HepG2 (cell line): ENCODE measurements around the gene TMEM270.

Experiments used
- ATF1 ChIP-seq: IDR thresholded peaks from 2 replicates; pipeline ENCODE4 v1.6.1; 2016; ENCODE audit warnings: mild to moderate bottlenecking, control low read depth
- ATF3 ChIP-seq: sonication (generic); formaldehyde crosslinking; IDR thresholded peaks from 2 replicates; pipeline ENCODE4 v1.4.0; 2020; ENCODE audit warnings: missing genetic modification reagents
- ELK4 ChIP-seq: sonication (generic); formaldehyde crosslinking; IDR thresholded peaks from 2 replicates; pipeline ENCODE4 v1.9.0; 2021; ENCODE audit warnings: missing genetic modification reagents, borderline replicate concordance
- HOXD1 ChIP-seq: sonication (generic); formaldehyde crosslinking; IDR thresholded peaks from 2 replicates; pipeline ENCODE4 v1.5.0; 2020; ENCODE audit warnings: missing genetic modification reagents
- JUND ChIP-seq: sonication (generic); formaldehyde crosslinking; IDR thresholded peaks from 2 replicates; pipeline ENCODE4 v1.8.0; 2022; ENCODE audit warnings: mild to moderate bottlenecking, missing genetic modification reagents
- MAFK ChIP-seq, 2 experiments: IDR thresholded peaks in 1 of 2; conservative IDR thresholded peaks in 1 of 2; 2 replicates each; pipeline ENCODE4 v1.6.1; 2011; ENCODE audit warnings: improper control_type of control experiment in 2 of 2, low read length in 2 of 2
- PBX3 ChIP-seq: sonication (generic); formaldehyde crosslinking; IDR thresholded peaks from 2 replicates; pipeline ENCODE4 v1.8.1; 2023; ENCODE audit warnings: missing genetic modification reagents, inconsistent platforms, borderline replicate concordance
- SRF ChIP-seq: IDR thresholded peaks from 2 replicates; pipeline ENCODE4 v1.6.1; 2011; ENCODE audit warnings: mild to moderate bottlenecking, low read depth, low read length, moderate library complexity
- TBL1XR1 ChIP-seq: fragments of 150-350 bp; IDR thresholded peaks from 2 replicates; pipeline ENCODE4 v1.6.1; 2014; ENCODE audit warnings: borderline replicate concordance, low read length; ENCODE audit not compliant: partially characterized antibody
- ZBTB1 ChIP-seq: sonication (generic); formaldehyde crosslinking; IDR thresholded peaks from 2 replicates; pipeline ENCODE4 v1.4.0; 2020; ENCODE audit warnings: missing genetic modification reagents, borderline replicate concordance

- TF ChIP-seq ELK4 (CRISPR knock-in tag) = no peak
- TF ChIP-seq PBX3 (CRISPR knock-in tag) = no peak
- no peak for TF ChIP-seq SRF
- no peak for TF ChIP-seq JUND (CRISPR knock-in tag)
- TF ChIP-seq ATF3 (CRISPR knock-in tag) = no peak
- no peak for TF ChIP-seq HOXD1
- no peak for TF ChIP-seq TBL1XR1
- TF ChIP-seq MAFK (conservative IDR thresholded peaks at IDR 0.05 in 1 of 2, IDR thresholded peaks at IDR 0.05 in 1 of 2; ENCODE audit: low read length in 2 of 2) = no peak
- TF ChIP-seq ATF1 (CRISPR knock-in tag) = no peak
- TF ChIP-seq ZBTB1 (CRISPR knock-in tag) = no peak
These were observed 22.3 kb upstream of the TMEM270 start for GRCh38 chr7:73838642-73839041.
